Liver (tissue), 9 donors: ENCODE measurements around the gene FAM53B. TPM values are rescaled to one million over a fixed set of nuclear protein-coding genes. Genes with fewer than 3 reads are reported as not detected.
A peak's percentile ranks its signal among the peaks of the same experiment; 100 is the strongest.

Experiments used
- DNase-seq: peaks from one replicate; pipeline ENCODE4 v3.0.0-alpha.2; 2017; ENCODE audit warnings: low spot score
- H3K27ac ChIP-seq, 2 donors: one replicate each; pipeline ENCODE4 v1.7.0; 2013; ENCODE audit warnings: inconsistent platforms in 2 of 2, low read length in 2 of 2, control low read depth in 1 of 2, low read depth in 1 of 2, mild to moderate bottlenecking in 1 of 2
- H3K27me3 ChIP-seq, 4 donors: one replicate each; pipeline versions ENCODE4 v1.6.1 to v1.7.0; 2013; ENCODE audit warnings: low read length in 3 of 4, inconsistent platforms in 1 of 4, mild to moderate bottlenecking in 1 of 4, moderate library complexity in 1 of 4; ENCODE audit not compliant: control insufficient read depth in 4 of 4, insufficient read depth in 4 of 4
- H3K36me3 ChIP-seq, 4 donors: one replicate each; pipeline versions ENCODE4 v1.6.1 to v1.7.0; 2013; ENCODE audit warnings: low read length in 3 of 4, mild to moderate bottlenecking in 3 of 4, low read depth in 1 of 4, moderate library complexity in 1 of 4; ENCODE audit not compliant: control insufficient read depth in 4 of 4, insufficient read depth in 3 of 4
- H3K4me1 ChIP-seq, 4 donors: one replicate each; pipeline versions ENCODE4 v1.6.1 to v1.7.0; 2013; ENCODE audit warnings: low read length in 3 of 4, mild to moderate bottlenecking in 3 of 4, moderate library complexity in 1 of 4; ENCODE audit not compliant: control insufficient read depth in 4 of 4, insufficient read depth in 4 of 4
- H3K4me3 ChIP-seq, 3 donors: one replicate each; pipeline versions ENCODE4 v1.6.1 to v1.7.0; 2013; ENCODE audit warnings: low read length in 3 of 3, control low read depth in 1 of 3, low read depth in 1 of 3, mild to moderate bottlenecking in 1 of 3
- H3K9ac ChIP-seq, 2 donors: one replicate each; pipeline ENCODE4 v1.7.0; 2013; ENCODE audit warnings: low read length in 2 of 2, mild to moderate bottlenecking in 2 of 2, moderate library complexity in 2 of 2, control low read depth in 1 of 2, low read depth in 1 of 2
- H3K9me3 ChIP-seq, 4 donors: one replicate each; pipeline versions ENCODE4 v1.6.1 to v1.7.0; 2013; ENCODE audit warnings: low read length in 3 of 4; ENCODE audit not compliant: control insufficient read depth in 4 of 4
- FOXA1 ChIP-seq: IDR thresholded peaks from 2 replicates; pipeline ENCODE4 v1.6.1; 2016; ENCODE audit warnings: antibody characterized with exemption
- FOXA2 ChIP-seq: IDR thresholded peaks from 2 replicates; pipeline ENCODE4 v1.6.1; 2016; ENCODE audit warnings: antibody characterized with exemption
- GABPA ChIP-seq, 2 donors: IDR thresholded peaks in 1 of 2; conservative IDR thresholded peaks in 1 of 2; 2 replicates each; pipeline ENCODE4 v1.6.1; 2016; ENCODE audit warnings: antibody characterized with exemption in 2 of 2, mild to moderate bottlenecking in 1 of 2, moderate library complexity in 1 of 2
- HNF4G ChIP-seq: IDR thresholded peaks from 2 replicates; pipeline ENCODE4 v1.6.1; 2016; ENCODE audit warnings: antibody characterized with exemption
- JUND ChIP-seq, 2 donors: IDR thresholded peaks; 2 replicates each; pipeline ENCODE4 v1.6.1; 2016; ENCODE audit warnings: antibody characterized with exemption in 2 of 2
- MAX ChIP-seq: IDR thresholded peaks from 2 replicates; pipeline ENCODE4 v1.6.1; 2016; ENCODE audit warnings: antibody characterized with exemption
- RAD21 ChIP-seq, 2 donors: IDR thresholded peaks; 2 replicates each; pipeline ENCODE4 v1.6.1; 2016; ENCODE audit warnings: antibody characterized with exemption in 2 of 2, mild to moderate bottlenecking in 2 of 2
- RXRA ChIP-seq, 2 donors: IDR thresholded peaks; 2 replicates each; pipeline ENCODE4 v1.6.1; 2017 to 2018; ENCODE audit warnings: antibody characterized with exemption in 2 of 2, mild to moderate bottlenecking in 1 of 2
- SP1 ChIP-seq: IDR thresholded peaks from 2 replicates; pipeline ENCODE4 v1.6.1; 2018; ENCODE audit warnings: antibody characterized with exemption, mild to moderate bottlenecking
- TAF1 ChIP-seq: conservative IDR thresholded peaks from 2 replicates; pipeline ENCODE4 v1.6.1; 2016; ENCODE audit warnings: antibody characterized with exemption, mild to moderate bottlenecking
- YY1 ChIP-seq: IDR thresholded peaks from 2 replicates; pipeline ENCODE4 v1.6.1; 2016; ENCODE audit warnings: antibody characterized with exemption, mild to moderate bottlenecking
- WGBS: extraction: QIAGEN DNeasy Blood & Tissue Kit; methylation state at CpG from one replicate; pipeline ENCODE4 v1.1.7; 2013; 5-methylcytosine and 5-hydroxymethylcytosine counted together
- polyA plus RNA-seq, 2 donors: library from polyadenylated mRNA; stranded (reverse) in 1 of 2; unstranded in 1 of 2; fragments of 200-250 nt in 1 of 2; fragments of >200 nt in 1 of 2; fragmentation: Nextera tagmentation in 1 of 2; extraction: Ambion mirVana in 1 of 2; gene quantifications; one replicate each; pipeline versions ENCODE4 v1.2.1 to v1.2.3, GENCODE V29; 2013 to 2015
- total RNA-seq, 2 donors: library from RNA; depleted of rRNA; stranded (reverse); fragments of >200 nt; gene quantifications; one replicate each; pipeline ENCODE4 v1.2.3, GENCODE V29; 2014
- TF ChIP-seq, protein P1 (sequence below): IDR thresholded peaks from 2 replicates; pipeline ENCODE4 v1.6.1; 2016; ENCODE audit warnings: antibody characterized with exemption
- TF ChIP-seq, protein P2 (sequence below): fragments of 150-350 bp; IDR thresholded peaks from 2 replicates; pipeline ENCODE4 v1.5.1; 2017; ENCODE audit warnings: improper control_type of control experiment, low read depth, low read length; ENCODE audit not compliant: missing input control
- donor health status: healthy.
- donor health status: healthy.
- donor health status: healthy.
- donor health status: healthy.
- donor health status: healthy.

Gene FAM53B
- total and polyA plus RNA-seq, 4 donors, result 1.1 to 24.0 (median 6.3) TPM

DNA sequence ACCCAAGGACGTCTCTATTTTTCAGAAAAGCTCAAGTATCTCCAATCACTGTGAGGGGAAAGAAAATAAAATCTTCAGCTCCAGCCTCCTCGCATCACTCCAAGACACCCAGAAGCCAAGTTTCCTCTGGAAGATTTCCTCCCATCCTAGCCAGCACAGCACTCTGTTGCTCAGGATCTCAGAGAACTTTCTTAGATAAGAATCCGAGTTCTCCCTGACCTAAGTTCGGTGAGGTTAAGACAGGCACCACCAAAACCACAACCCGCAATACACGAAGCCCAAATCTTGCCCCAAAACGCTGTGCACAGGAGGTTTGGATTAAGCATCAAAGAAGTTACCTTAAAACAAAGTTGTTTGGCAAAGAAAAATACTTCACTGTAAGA lies 4.2 kb downstream of the FAM53B start (continued):
- TF ChIP-seq RXRA (IDR thresholded peaks at IDR 0.05), result no peak
- TF ChIP-seq TAF1, result no peak
- TF ChIP-seq HNF4G, result no peak
- TF ChIP-seq RAD21 (IDR thresholded peaks at IDR 0.05), result no peak

DNA sequence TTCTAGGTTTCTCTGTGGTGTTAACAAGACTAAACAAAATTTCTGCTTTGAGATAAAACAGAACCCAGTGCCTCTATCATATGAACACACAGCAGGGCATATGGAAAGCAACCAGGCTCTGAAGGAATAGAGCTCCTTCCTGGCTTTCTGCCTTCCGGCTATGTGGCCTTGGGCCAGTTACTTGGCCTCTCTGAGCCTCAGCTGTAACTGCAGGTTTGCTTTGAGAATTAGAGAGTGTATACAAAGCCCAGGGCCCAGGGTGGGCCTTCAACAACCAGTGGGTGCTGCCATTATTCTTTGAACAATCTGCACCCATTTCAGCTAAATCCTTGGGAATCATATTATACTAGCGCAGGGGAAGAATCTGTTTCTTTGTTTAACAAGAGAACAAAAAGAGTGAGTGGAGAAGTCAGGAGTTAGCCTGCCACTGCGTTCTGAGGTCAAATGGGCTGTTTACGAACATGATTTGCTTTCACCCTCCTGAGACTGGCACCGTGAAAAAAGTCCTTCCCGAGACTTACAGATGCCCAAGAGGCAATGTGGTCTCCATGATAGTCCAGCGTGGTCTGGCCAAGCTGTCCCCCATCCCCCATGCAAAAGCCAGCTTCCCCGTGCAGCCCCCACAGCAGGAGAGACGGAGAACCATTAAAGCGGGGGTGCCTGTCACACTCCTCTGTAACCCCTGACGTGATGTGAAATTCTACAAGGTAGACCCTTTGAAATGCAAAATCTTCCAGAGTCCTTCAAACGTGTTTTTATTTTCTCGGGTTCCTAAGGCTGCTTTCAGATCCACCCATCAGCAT lies 4.9 kb downstream of the FAM53B start:
- no peaks in the 10 kb centered on the region for H3K36me3 ChIP-seq
- no peak overlapping the region for H3K4me3 ChIP-seq
- H3K27ac ChIP-seq, result peak overlapping the region; percentile 10 to 85
- no peak overlapping the region for H3K9ac ChIP-seq
- H3K9me3 ChIP-seq, result no peaks in the 10 kb centered on the region
- WGBS, result 80% methylated on average over 13 of the region's 13 CpGs
- peaks cover 15 to 71% (median 62%) of the 10 kb centered on the region in 4 donors for H3K4me1 ChIP-seq
- peak; percentile 31 for DNase-seq
- H3K27me3 ChIP-seq, result no peaks in the 10 kb centered on the region
- TF ChIP-seq, protein P1, sequence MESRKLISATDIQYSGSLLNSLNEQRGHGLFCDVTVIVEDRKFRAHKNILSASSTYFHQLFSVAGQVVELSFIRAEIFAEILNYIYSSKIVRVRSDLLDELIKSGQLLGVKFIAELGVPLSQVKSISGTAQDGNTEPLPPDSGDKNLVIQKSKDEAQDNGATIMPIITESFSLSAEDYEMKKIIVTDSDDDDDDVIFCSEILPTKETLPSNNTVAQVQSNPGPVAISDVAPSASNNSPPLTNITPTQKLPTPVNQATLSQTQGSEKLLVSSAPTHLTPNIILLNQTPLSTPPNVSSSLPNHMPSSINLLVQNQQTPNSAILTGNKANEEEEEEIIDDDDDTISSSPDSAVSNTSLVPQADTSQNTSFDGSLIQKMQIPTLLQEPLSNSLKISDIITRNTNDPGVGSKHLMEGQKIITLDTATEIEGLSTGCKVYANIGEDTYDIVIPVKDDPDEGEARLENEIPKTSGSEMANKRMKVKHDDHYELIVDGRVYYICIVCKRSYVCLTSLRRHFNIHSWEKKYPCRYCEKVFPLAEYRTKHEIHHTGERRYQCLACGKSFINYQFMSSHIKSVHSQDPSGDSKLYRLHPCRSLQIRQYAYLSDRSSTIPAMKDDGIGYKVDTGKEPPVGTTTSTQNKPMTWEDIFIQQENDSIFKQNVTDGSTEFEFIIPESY, result no peak

GRCh38 chr10:124738441-124738840 lies 5.7 kb downstream of the FAM53B start:
- 76% methylated on average over 6 of the region's 6 CpGs for WGBS
- Histone ChIP-seq H3K4me3 (no peak overlapping the region), H3K9ac (no peak overlapping the region), H3K9me3 (no peaks in the 10 kb centered on the region), H3K27me3 (no peaks in the 10 kb centered on the region), H3K36me3 (no peaks in the 10 kb centered on the region), H3K4me1 (peaks cover 15 to 71% (median 62%) of the 10 kb centered on the region in 4 donors), H3K27ac (no peak overlapping the region)
- DNase-seq, result no peak
- TF ChIP-seq RAD21 (IDR thresholded peaks at IDR 0.05), result no peak
- no peak for TF ChIP-seq TAF1
- TF ChIP-seq GABPA (IDR thresholded peaks at IDR 0.05 in 1 of 2, conservative IDR thresholded peaks at IDR 0.05 in 1 of 2), result no peak
- no peak for TF ChIP-seq RXRA (IDR thresholded peaks at IDR 0.05)
- TF ChIP-seq FOXA1, result no peak
- TF ChIP-seq FOXA2, result no peak
- no peak for TF ChIP-seq HNF4G
- no peak for TF ChIP-seq SP1
- TF ChIP-seq, protein P2, sequence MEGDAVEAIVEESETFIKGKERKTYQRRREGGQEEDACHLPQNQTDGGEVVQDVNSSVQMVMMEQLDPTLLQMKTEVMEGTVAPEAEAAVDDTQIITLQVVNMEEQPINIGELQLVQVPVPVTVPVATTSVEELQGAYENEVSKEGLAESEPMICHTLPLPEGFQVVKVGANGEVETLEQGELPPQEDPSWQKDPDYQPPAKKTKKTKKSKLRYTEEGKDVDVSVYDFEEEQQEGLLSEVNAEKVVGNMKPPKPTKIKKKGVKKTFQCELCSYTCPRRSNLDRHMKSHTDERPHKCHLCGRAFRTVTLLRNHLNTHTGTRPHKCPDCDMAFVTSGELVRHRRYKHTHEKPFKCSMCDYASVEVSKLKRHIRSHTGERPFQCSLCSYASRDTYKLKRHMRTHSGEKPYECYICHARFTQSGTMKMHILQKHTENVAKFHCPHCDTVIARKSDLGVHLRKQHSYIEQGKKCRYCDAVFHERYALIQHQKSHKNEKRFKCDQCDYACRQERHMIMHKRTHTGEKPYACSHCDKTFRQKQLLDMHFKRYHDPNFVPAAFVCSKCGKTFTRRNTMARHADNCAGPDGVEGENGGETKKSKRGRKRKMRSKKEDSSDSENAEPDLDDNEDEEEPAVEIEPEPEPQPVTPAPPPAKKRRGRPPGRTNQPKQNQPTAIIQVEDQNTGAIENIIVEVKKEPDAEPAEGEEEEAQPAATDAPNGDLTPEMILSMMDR, result no peak
- no peak for TF ChIP-seq MAX
- TF ChIP-seq, protein P1, result no peak
- no peak for TF ChIP-seq JUND (IDR thresholded peaks at IDR 0.05)
- TF ChIP-seq YY1, result no peak
